GM21737 (cell line): ENCODE results near the gene MDFI.

Experiments
- ATAC-seq: cut with Tn5 transposase; IDR thresholded peaks from one replicate; pipeline ENCODE4 v1.9.1; 2021; ENCODE audit warnings: mild to moderate bottlenecking, moderate library complexity; ENCODE audit not compliant: unreplicated experiment

Gene MDFI

GRCh38 chr6:41700463-41701347, 62.4 kb downstream of the MDFI start:
- ATAC-seq = no peak

GRCh38 chr6:41702089-41702745, 63.9 kb downstream of the MDFI start:
- ATAC-seq = no peak

GRCh38 chr6:41702771-41703494, 64.7 kb downstream of the MDFI start:
- ATAC-seq = no peak
